GM21381 (cell line): Measurements from ENCODE around the gene UGT2B7.
"Not testable (repeated sequence)": the region's sequence is repeated elsewhere in the genome, so short reads cannot be mapped to it uniquely, and the experiment has no call there.

Source experiments
- ATAC-seq: cut with Tn5 transposase; IDR thresholded peaks from one replicate; pipeline ENCODE4 v1.9.1; 2021; ENCODE audit warnings: mild to moderate bottlenecking, moderate library complexity; ENCODE audit not compliant: unreplicated experiment

UGT2B7 gene

GRCh38 chr4:69096111-69096656, at the start of gene UGT2B7:
TSS of gene UGT2B7 (plus strand) at chr4:69096474. CDS start at chr4:69096521, 47 bp downstream.
- no peak for ATAC-seq

GRCh38 chr4:69049860-69050259, 46.4 kb upstream of the UGT2B7 start:
- no peak for ATAC-seq

- not testable (repeated sequence) for ATAC-seq
Measured at GRCh38 chr4:69050853-69051575, 45.3 kb upstream of the UGT2B7 start.

- no peak for ATAC-seq
Measured at GRCh38 chr4:69051576-69051943, 44.7 kb upstream of the UGT2B7 start.

- not testable (repeated sequence) for ATAC-seq
Measured at GRCh38 chr4:69053309-69053885, 42.9 kb upstream of the UGT2B7 start.

GRCh38 chr4:69054033-69054432, 42.2 kb upstream of the UGT2B7 start:
- not testable (repeated sequence) for ATAC-seq

GRCh38 chr4:69054578-69055200, 41.6 kb upstream of the UGT2B7 start:
- no peak for ATAC-seq

GRCh38 chr4:69056150-69056549, 40.1 kb upstream of the UGT2B7 start:
- no peak for ATAC-seq

- ATAC-seq = no peak
Measured at GRCh38 chr4:69056921-69057550, 39.2 kb upstream of the UGT2B7 start.

- ATAC-seq = peak; percentile 73
Measured at GRCh38 chr4:69057620-69058409, 38.5 kb upstream of the UGT2B7 start.

GRCh38 chr4:69058410-69059059, 37.7 kb upstream of the UGT2B7 start:
- no peak for ATAC-seq

GRCh38 chr4:69060651-69061308, 35.5 kb upstream of the UGT2B7 start:
- ATAC-seq = no peak

GRCh38 chr4:69064391-69064790, 31.9 kb upstream of the UGT2B7 start:
- ATAC-seq = no peak

- ATAC-seq = no peak
Measured at GRCh38 chr4:69066945-69067344, 29.3 kb upstream of the UGT2B7 start.

- no peak for ATAC-seq
Measured at GRCh38 chr4:69069085-69069484, 27.2 kb upstream of the UGT2B7 start.

- no peak for ATAC-seq
Measured at GRCh38 chr4:69070590-69070989, 25.7 kb upstream of the UGT2B7 start.

- ATAC-seq = no peak
Measured at GRCh38 chr4:69071286-69071685, 25.0 kb upstream of the UGT2B7 start.

- ATAC-seq = no peak
Measured at GRCh38 chr4:69073375-69073774, 22.9 kb upstream of the UGT2B7 start.

- ATAC-seq = no peak
Measured at GRCh38 chr4:69075061-69075792, 21.0 kb upstream of the UGT2B7 start.
